Endothelial cell (in vitro differentiated cells): Measurements from ENCODE around the gene CUL4A. TPM values are rescaled to one million over a fixed set of nuclear protein-coding genes. Genes with fewer than 3 reads are reported as not detected.

Source experiments
- DNase-seq: peaks from one replicate; pipeline ENCODE4 v3.0.0; 2021; ENCODE audit warnings: low spot score
- H3K27ac Mint-ChIP-seq: one replicate; pipeline ENCODE4 v1.8.0; 2021; ENCODE audit warnings: mixed read lengths, inconsistent platforms; ENCODE audit not compliant: unreplicated experiment
- H3K27me3 Mint-ChIP-seq: one replicate; pipeline ENCODE4 v1.8.0; 2021; ENCODE audit warnings: mild to moderate bottlenecking, moderate library complexity, mixed read lengths, inconsistent platforms; ENCODE audit not compliant: unreplicated experiment
- H3K36me3 Mint-ChIP-seq: one replicate; pipeline ENCODE4 v1.8.0; 2021; ENCODE audit warnings: mild to moderate bottlenecking, low read depth, mixed read lengths, inconsistent platforms; ENCODE audit not compliant: unreplicated experiment
- H3K4me1 Mint-ChIP-seq: one replicate; pipeline ENCODE4 v1.8.0; 2021; ENCODE audit warnings: mild to moderate bottlenecking, mixed read lengths, inconsistent platforms; ENCODE audit not compliant: unreplicated experiment
- H3K4me3 Mint-ChIP-seq: one replicate; pipeline ENCODE4 v1.8.0; 2021; ENCODE audit warnings: mild to moderate bottlenecking, mixed read lengths, inconsistent platforms; ENCODE audit not compliant: unreplicated experiment
- H3K9me3 Mint-ChIP-seq: one replicate; pipeline ENCODE4 v1.8.0; 2021; ENCODE audit warnings: mixed read lengths, inconsistent platforms; ENCODE audit not compliant: unreplicated experiment
- CTCF ChIP-seq: fragments of 200-600 bp; sonication (generic); IDR thresholded peaks from one replicate; pipeline ENCODE4 v1.5.0; 2021; ENCODE audit warnings: antibody characterized with exemption; ENCODE audit not compliant: unreplicated experiment
- total RNA-seq: library from RNA; stranded (reverse); fragmentation: NEBNext Ultra II Directional; extraction: Animal tissue kit (Norgen Biotek cat#: 25700); gene quantifications from one replicate; pipeline ENCODE4 v1.2.1, GENCODE V29; 2021; ENCODE audit not compliant: unreplicated experiment

The CUL4A gene
- total RNA-seq, 1 donor from 2014 or later = 55.8 TPM

DNA sequence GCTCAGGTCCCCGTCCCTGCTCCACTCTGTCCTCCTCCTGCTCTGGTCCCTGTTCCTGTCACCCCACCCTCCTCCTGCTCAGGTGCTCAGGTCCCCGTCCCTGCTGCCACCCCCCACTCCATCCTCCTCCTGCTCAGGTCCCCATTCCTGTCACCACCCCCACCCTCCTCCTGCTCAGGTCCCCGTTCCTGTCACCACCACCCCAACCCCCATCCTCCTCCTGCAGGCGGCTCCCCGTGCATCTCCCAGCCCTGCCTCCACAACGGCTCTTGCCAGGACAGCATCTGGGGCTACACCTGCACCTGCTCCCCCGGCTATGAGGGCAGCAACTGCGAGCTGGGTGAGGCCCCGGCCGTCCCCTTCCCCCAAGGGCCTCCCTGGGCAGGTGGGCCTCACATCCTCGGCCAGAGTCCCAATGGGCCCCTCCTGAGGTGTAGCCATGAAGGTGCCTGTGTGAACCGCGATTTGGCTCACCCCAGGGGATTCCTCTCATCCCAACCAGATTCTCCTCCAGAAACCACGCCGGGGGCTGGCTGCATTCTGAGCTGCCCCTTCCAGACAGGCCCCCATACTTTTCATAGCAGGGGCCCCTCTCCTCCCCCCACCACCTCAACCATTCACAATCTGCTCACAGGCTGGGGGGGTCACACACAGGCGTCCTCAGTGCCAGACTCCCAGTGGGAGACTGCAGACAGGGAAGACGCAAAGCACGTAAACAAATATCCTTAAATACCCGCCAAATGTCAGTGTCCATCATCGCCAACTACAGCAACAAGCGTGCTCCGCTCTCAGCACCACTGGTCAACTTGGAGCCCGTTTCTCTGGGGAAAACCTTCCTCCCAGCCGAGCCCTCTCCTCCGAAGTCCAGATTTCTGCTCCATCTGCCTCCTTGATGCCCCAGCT lies 46.4 kb upstream of the CUL4A start:
- H3K27ac Mint-ChIP-seq = no peak overlapping the region
- peak overlapping the region; percentile 65 for H3K4me3 Mint-ChIP-seq
- no peak for TF ChIP-seq CTCF
- H3K9me3 Mint-ChIP-seq = no peaks in the 10 kb centered on the region
- DNase-seq = no peak
- H3K36me3 Mint-ChIP-seq = peaks cover 3% of the 10 kb centered on the region
- peaks cover 14% of the 10 kb centered on the region for H3K27me3 Mint-ChIP-seq
- H3K4me1 Mint-ChIP-seq = peaks cover 10% of the 10 kb centered on the region

DNA sequence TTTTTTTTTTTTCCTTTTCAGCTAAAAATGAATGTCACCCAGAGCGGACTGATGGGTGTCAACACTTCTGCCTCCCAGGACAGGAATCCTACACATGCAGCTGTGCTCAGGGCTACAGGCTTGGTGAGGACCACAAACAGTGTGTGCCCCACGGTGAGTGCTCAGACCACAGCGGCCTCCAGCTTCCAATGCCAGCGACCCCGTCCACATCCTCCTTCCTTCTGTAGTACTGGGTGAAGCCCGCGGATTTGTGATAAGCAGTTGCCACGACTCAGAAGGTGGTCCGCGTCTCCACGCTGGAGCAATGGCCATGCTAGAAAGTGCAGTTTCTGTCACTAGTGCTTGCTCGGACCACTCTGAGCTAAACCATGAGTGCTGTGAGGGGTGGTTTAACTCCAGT lies 44.9 kb upstream of the CUL4A start:
- DNase-seq = no peak
- no peaks in the 10 kb centered on the region for H3K9me3 Mint-ChIP-seq
- no peak for TF ChIP-seq CTCF
- H3K4me1 Mint-ChIP-seq = peaks cover 10% of the 10 kb centered on the region
- peaks cover 3% of the 10 kb centered on the region for H3K36me3 Mint-ChIP-seq
- no peak overlapping the region for H3K27ac Mint-ChIP-seq
- no peak overlapping the region for H3K4me3 Mint-ChIP-seq
- H3K27me3 Mint-ChIP-seq = peaks cover 13% of the 10 kb centered on the region

DNA sequence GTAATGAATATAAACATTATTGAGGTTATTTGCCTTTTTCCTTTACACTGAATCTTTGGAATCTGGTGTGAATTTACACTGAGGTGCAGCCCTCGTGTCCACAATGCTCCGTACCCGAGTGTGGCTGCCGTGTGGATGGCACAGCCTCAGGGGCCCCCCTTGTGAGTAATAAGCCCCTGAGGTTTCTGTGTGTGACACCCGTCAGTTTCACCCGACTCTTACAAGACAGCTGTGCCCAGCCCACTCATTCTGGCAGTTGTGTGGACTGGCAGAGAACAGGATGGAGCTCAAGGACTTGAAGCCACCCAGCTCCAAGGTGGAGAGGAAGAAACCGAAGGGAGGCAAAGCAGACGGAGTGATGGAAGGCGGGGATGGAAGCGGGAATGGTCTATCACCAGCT lies 43.1 kb upstream of the CUL4A start:
- peaks cover 7% of the 10 kb centered on the region for H3K36me3 Mint-ChIP-seq
- no peak overlapping the region for H3K27ac Mint-ChIP-seq
- H3K4me3 Mint-ChIP-seq = no peak overlapping the region
- TF ChIP-seq CTCF = no peak
- peaks cover 11% of the 10 kb centered on the region for H3K27me3 Mint-ChIP-seq
- peaks cover 25% of the 10 kb centered on the region for H3K4me1 Mint-ChIP-seq
- no peaks in the 10 kb centered on the region for H3K9me3 Mint-ChIP-seq
- DNase-seq = no peak

DNA sequence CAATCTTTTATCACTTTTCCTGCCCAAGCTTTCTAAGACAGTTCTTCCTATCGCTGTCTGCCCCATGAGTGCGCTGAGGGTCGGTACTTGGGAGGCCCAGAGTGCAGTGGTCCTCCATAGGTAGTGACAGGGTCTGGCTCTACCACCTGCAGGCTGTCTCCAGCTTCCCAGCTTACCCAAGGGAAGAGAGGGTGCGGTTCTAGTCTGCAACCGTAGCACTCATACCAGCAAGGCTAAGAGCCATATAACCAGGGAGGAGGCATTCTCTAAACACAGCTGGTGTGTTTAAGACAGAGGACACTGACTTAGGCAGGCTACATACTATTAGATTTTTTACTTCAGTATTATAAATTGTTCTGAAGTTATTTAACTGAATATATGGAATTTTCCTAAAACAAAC lies 42.7 kb upstream of the CUL4A start:
- no peak for TF ChIP-seq CTCF
- peaks cover 11% of the 10 kb centered on the region for H3K36me3 Mint-ChIP-seq
- H3K4me3 Mint-ChIP-seq = no peak overlapping the region
- H3K9me3 Mint-ChIP-seq = no peaks in the 10 kb centered on the region
- DNase-seq = no peak
- H3K27me3 Mint-ChIP-seq = peaks cover 13% of the 10 kb centered on the region
- H3K4me1 Mint-ChIP-seq = peaks cover 29% of the 10 kb centered on the region
- H3K27ac Mint-ChIP-seq = no peak overlapping the region

DNA sequence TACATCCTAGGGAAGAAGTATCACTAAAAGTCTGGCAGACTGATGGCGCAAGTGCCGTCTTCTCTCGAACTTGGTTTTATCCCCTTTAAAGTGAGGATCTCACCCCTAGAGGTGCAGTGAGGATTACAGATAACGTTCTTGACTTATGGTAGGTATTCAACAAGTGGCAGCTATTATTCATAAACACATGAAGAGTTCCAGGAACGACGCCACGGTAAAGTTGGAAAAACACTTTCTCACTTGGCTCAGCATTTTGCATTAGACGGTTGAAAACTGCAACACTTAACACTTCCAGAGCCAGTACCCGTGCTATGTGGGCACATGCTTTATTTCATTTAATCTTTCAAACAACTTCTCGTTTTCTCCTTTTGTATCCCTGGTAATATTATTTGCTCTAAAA lies 42.3 kb upstream of the CUL4A start:
- no peaks in the 10 kb centered on the region for H3K9me3 Mint-ChIP-seq
- DNase-seq = no peak
- H3K4me3 Mint-ChIP-seq = no peak overlapping the region
- H3K36me3 Mint-ChIP-seq = peaks cover 13% of the 10 kb centered on the region
- H3K27me3 Mint-ChIP-seq = peaks cover 13% of the 10 kb centered on the region
- TF ChIP-seq CTCF = no peak
- peaks cover 30% of the 10 kb centered on the region for H3K4me1 Mint-ChIP-seq
- no peak overlapping the region for H3K27ac Mint-ChIP-seq
